SK-N-SH treated with all-trans-retinoic acid at 6 μM for 48 hours (cell line): Measurements from ENCODE around the gene REM2.
"Not testable (repeated sequence)": the region's sequence is repeated elsewhere in the genome, so short reads cannot be mapped to it uniquely, and the experiment has no call there.

Experiments used
- ATAC-seq: fragments of 200-7000 bp; cut with Tn5 transposase; 3 replicates; pipeline ENCODE4 v1.9.1; 2020; ENCODE audit warnings: mild to moderate bottlenecking, moderate library complexity
- ARNTL ChIP-seq: fragments of 450-650 bp; formaldehyde crosslinking; IDR thresholded peaks from 2 replicates; pipeline ENCODE4 v1.5.0; 2020; ENCODE audit warnings: low read depth, mild to moderate bottlenecking, moderate library complexity, borderline replicate concordance
- BACH2 ChIP-seq: fragments of 250-450 bp; sonication (Bioruptor Pico); IDR thresholded peaks from 2 replicates; pipeline ENCODE4 v1.9.0; 2021; ENCODE audit warnings: mild to moderate bottlenecking, borderline replicate concordance
- RARB ChIP-seq: fragments of 250-450 bp; sonication (Bioruptor Pico); IDR thresholded peaks from 2 replicates; pipeline ENCODE4 v1.8.0; 2021; ENCODE audit warnings: mild to moderate bottlenecking, moderate library complexity
- SNAI2 ChIP-seq: fragments of 250-450 bp; sonication (Bioruptor Pico); IDR thresholded peaks from 2 replicates; pipeline ENCODE4 v1.5.0; 2020; ENCODE audit warnings: mild to moderate bottlenecking, moderate library complexity
- TOX ChIP-seq: fragments of 250-450 bp; sonication (Bioruptor Pico); IDR thresholded peaks from 2 replicates; pipeline ENCODE4 v1.8.0; 2021; ENCODE audit warnings: mild to moderate bottlenecking, moderate library complexity, borderline replicate concordance
- ZFP3 ChIP-seq: fragments of 250-450 bp; sonication (Bioruptor Pico); IDR thresholded peaks from 2 replicates; pipeline ENCODE4 v1.5.0; 2020; ENCODE audit warnings: mild to moderate bottlenecking, moderate library complexity
- ZFP30 ChIP-seq: fragments of 450-650 bp; formaldehyde crosslinking; IDR thresholded peaks from 2 replicates; pipeline ENCODE4 v1.5.0; 2022; ENCODE audit warnings: mild to moderate bottlenecking, moderate library complexity
- ZNF565 ChIP-seq: fragments of 450-650 bp; formaldehyde crosslinking; conservative IDR thresholded peaks from 2 replicates; pipeline ENCODE4 v1.5.0; 2020; ENCODE audit warnings: low read depth, mild to moderate bottlenecking, moderate library complexity
- ZNF70 ChIP-seq: fragments of 450-650 bp; formaldehyde crosslinking; IDR thresholded peaks from 2 replicates; pipeline ENCODE4 v1.5.0; 2020; ENCODE audit warnings: mild to moderate bottlenecking, moderate library complexity
- ZNF8 ChIP-seq: fragments of 450-650 bp; formaldehyde crosslinking; IDR thresholded peaks from 2 replicates; pipeline ENCODE4 v1.5.0; 2020; ENCODE audit warnings: mild to moderate bottlenecking, moderate library complexity
- TF ChIP-seq, protein P1 (sequence below): fragments of 250-450 bp; sonication (Bioruptor Pico); IDR thresholded peaks from 2 replicates; pipeline ENCODE4 v1.5.1; 2021; ENCODE audit warnings: mild to moderate bottlenecking, moderate library complexity
- TF ChIP-seq, protein P2 (sequence below): fragments of 250-450 bp; sonication (Bioruptor Pico); IDR thresholded peaks from 2 replicates; pipeline ENCODE4 v1.8.0; 2020; ENCODE audit warnings: mild to moderate bottlenecking, moderate library complexity, borderline replicate concordance
- TF ChIP-seq, protein P3 (sequence below): fragments of 250-450 bp; sonication (Bioruptor Pico); IDR thresholded peaks from 2 replicates; pipeline ENCODE4 v1.8.0; 2021; ENCODE audit warnings: low read depth, mild to moderate bottlenecking, moderate library complexity, borderline replicate concordance
- TF ChIP-seq, protein P4 (sequence below): fragments of 250-450 bp; sonication (Bioruptor Pico); IDR thresholded peaks from 2 replicates; pipeline ENCODE4 v1.5.0; 2020; ENCODE audit warnings: mild to moderate bottlenecking, moderate library complexity

REM2 gene

DNA sequence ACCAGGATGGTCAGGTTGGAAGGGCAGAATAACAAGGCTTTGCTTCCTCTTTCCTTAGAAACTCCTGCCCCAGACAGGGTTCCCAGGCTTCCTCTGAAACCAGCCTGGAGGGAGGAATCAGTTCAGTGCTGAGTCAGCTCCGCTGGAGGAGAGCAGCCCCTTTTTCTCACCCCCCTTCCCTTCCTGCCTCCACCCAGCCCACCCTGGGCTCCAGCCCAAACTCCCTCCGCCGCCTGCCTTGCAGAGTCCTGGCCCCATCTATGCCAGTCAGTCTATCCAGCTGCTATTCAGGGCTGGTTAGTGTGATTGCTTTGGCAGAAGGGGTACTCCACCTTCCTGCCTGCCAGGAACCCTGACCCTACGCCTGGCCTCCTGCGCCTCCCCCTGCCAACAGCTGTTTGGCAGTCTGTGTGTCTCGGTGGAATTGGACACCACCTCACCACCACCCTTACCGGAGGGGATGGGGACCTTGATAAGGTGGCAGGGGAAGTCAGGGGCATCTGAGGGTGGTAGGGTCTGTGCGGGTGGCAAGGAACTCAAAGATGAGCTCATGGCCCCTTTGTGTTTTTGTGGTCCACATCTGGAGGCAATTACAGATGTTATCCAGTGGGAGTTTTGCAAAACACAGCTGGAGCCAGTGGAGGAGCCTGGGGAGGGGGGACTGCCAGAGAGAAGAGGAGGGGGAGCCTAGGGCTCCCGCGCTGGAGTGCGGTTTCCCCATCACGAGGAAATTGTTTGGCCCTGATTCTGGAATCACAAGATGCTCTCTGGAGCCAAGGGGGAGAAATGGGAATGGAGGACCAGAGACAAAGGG is 34.5 kb upstream of the REM2 start:
- ATAC-seq = peak; percentile 57
- no peak for TF ChIP-seq ZNF70
- no peak for TF ChIP-seq ZFP3 (CRISPR knock-in tag)
- TF ChIP-seq, protein P1, sequence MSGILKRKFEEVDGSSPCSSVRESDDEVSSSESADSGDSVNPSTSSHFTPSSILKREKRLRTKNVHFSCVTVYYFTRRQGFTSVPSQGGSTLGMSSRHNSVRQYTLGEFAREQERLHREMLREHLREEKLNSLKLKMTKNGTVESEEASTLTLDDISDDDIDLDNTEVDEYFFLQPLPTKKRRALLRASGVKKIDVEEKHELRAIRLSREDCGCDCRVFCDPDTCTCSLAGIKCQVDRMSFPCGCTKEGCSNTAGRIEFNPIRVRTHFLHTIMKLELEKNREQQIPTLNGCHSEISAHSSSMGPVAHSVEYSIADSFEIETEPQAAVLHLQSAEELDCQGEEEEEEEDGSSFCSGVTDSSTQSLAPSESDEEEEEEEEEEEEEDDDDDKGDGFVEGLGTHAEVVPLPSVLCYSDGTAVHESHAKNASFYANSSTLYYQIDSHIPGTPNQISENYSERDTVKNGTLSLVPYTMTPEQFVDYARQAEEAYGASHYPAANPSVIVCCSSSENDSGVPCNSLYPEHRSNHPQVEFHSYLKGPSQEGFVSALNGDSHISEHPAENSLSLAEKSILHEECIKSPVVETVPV (CRISPR knock-in tag) = no peak
- TF ChIP-seq, protein P2, sequence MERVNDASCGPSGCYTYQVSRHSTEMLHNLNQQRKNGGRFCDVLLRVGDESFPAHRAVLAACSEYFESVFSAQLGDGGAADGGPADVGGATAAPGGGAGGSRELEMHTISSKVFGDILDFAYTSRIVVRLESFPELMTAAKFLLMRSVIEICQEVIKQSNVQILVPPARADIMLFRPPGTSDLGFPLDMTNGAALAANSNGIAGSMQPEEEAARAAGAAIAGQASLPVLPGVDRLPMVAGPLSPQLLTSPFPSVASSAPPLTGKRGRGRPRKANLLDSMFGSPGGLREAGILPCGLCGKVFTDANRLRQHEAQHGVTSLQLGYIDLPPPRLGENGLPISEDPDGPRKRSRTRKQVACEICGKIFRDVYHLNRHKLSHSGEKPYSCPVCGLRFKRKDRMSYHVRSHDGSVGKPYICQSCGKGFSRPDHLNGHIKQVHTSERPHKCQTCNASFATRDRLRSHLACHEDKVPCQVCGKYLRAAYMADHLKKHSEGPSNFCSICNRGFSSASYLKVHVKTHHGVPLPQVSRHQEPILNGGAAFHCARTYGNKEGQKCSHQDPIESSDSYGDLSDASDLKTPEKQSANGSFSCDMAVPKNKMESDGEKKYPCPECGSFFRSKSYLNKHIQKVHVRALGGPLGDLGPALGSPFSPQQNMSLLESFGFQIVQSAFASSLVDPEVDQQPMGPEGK (CRISPR knock-in tag) = no peak
- TF ChIP-seq SNAI2 (CRISPR knock-in tag) = no peak
- no peak for TF ChIP-seq ARNTL (CRISPR knock-in tag)

DNA sequence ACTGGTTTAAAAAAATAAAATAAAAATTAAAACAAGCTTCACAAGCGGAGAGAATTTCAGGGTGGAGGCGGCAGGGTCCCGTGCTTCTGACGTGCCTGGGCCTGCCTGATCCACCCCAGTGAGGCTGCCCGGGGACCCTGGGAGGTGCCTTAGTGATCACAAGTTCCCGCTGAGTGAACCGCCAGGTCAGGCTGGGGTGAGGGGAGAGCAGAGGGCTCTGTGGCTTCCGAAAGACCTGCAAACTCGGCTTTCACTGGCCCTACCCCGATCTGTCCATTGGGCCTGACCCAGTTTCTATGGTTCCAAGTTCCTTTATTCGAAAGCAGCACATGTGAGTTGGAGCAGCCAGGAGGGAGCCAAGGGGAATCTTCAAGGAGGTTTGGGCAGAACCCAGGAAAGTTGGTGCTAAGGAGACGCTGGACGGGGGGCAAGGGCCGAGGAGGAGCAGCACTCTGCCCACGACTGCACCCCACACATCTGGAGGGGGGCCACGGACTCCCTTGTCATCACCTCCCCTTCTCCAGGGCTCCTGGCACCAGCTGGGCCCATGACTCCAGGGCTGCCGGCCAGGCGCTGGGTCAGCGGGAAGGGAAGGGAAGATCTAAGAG is 33.7 kb upstream of the REM2 start:
- no peak for ATAC-seq
- no peak for TF ChIP-seq RARB (CRISPR knock-in tag)
- no peak for TF ChIP-seq BACH2

DNA sequence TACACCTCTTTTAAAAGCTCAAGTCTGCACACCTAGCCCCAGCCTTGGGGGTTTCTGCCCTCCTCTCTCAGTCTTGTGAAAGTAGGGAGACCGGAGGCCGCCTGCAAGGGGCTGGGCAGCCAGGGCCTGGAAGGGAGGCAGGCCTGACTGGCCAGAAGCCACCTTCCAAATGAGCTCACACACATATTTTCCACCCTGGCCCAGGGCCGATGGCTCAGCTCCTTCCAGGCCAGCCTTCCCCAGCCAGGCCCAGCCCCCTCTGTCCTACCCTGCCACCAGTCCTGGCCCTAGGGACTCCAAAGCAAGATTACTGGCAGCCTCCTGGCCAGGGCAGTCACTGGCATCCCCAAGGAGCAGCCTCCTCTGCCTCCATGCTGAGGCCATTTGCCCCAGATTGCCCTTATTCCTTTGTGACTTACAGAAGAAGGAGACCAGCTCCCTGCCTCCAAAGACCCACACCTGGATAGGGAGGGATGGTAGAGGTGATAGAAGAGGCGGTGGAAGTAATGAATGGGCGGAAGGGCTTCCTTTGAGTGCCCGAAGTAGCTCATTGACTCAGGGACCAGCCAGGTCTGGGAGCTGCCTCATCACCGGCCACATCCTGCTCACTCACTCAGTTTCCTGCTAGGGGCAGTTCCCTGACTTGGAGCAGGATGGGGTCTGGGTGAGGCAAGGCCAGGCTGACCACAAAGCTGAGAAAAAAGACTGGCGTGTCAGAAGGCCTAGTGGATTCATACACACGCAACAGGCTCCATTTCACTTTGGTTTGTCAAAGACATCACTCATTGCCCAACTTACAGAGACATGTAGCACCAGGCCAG is 31.9 kb upstream of the REM2 start:
- ATAC-seq = peak; percentile 35
- TF ChIP-seq, protein P2 (CRISPR knock-in tag) = no peak
- TF ChIP-seq SNAI2 (CRISPR knock-in tag) (no peak), ZNF565 (CRISPR knock-in tag) (no peak), ZNF8 (no peak), BACH2 (no peak), TOX (CRISPR knock-in tag) (no peak), RARB (CRISPR knock-in tag) (no peak), ZFP30 (CRISPR knock-in tag) (no peak)
- TF ChIP-seq, protein P3, sequence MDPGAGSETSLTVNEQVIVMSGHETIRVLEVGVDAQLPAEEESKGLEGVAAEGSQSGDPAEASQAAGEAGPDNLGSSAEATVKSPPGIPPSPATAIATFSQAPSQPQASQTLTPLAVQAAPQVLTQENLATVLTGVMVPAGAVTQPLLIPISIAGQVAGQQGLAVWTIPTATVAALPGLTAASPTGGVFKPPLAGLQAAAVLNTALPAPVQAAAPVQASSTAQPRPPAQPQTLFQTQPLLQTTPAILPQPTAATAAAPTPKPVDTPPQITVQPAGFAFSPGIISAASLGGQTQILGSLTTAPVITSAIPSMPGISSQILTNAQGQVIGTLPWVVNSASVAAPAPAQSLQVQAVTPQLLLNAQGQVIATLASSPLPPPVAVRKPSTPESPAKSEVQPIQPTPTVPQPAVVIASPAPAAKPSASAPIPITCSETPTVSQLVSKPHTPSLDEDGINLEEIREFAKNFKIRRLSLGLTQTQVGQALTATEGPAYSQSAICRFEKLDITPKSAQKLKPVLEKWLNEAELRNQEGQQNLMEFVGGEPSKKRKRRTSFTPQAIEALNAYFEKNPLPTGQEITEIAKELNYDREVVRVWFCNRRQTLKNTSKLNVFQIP (CRISPR knock-in tag) = no peak
- TF ChIP-seq, protein P1 (CRISPR knock-in tag) = no peak
- TF ChIP-seq, protein P4, sequence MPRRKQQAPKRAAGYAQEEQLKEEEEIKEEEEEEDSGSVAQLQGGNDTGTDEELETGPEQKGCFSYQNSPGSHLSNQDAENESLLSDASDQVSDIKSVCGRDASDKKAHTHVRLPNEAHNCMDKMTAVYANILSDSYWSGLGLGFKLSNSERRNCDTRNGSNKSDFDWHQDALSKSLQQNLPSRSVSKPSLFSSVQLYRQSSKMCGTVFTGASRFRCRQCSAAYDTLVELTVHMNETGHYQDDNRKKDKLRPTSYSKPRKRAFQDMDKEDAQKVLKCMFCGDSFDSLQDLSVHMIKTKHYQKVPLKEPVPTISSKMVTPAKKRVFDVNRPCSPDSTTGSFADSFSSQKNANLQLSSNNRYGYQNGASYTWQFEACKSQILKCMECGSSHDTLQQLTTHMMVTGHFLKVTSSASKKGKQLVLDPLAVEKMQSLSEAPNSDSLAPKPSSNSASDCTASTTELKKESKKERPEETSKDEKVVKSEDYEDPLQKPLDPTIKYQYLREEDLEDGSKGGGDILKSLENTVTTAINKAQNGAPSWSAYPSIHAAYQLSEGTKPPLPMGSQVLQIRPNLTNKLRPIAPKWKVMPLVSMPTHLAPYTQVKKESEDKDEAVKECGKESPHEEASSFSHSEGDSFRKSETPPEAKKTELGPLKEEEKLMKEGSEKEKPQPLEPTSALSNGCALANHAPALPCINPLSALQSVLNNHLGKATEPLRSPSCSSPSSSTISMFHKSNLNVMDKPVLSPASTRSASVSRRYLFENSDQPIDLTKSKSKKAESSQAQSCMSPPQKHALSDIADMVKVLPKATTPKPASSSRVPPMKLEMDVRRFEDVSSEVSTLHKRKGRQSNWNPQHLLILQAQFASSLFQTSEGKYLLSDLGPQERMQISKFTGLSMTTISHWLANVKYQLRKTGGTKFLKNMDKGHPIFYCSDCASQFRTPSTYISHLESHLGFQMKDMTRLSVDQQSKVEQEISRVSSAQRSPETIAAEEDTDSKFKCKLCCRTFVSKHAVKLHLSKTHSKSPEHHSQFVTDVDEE = no peak

DNA sequence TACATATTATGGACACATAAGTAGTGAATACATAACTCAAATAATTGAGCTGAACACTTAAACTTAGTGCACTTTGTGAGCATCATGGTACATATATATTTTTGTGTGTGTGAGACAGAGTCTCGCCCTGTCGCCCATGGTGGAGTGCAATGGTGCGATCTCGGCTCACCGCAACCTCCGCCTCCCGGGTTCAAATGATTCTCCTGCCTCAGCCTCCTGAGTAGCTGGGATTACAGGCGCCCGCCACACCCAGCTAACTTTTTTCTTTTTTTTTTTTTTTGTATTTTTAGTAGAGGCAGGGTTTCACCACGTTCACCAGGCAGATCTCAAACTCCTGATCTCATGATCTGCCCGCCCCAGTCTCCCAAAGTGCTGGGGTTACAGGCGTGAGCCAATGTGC is 30.8 kb upstream of the REM2 start:
- ATAC-seq = not testable (repeated sequence)
